ENCODE measurements around the gene ELAVL2. TPM values are rescaled to one million over a fixed set of nuclear protein-coding genes. Genes with fewer than 3 reads are reported as not detected.

Gene ELAVL2
- polyA plus RNA-seq, 2 of the 4 experiments (the other 2 are of a cell fraction): 0.03 to 0.13 TPM

DNA sequence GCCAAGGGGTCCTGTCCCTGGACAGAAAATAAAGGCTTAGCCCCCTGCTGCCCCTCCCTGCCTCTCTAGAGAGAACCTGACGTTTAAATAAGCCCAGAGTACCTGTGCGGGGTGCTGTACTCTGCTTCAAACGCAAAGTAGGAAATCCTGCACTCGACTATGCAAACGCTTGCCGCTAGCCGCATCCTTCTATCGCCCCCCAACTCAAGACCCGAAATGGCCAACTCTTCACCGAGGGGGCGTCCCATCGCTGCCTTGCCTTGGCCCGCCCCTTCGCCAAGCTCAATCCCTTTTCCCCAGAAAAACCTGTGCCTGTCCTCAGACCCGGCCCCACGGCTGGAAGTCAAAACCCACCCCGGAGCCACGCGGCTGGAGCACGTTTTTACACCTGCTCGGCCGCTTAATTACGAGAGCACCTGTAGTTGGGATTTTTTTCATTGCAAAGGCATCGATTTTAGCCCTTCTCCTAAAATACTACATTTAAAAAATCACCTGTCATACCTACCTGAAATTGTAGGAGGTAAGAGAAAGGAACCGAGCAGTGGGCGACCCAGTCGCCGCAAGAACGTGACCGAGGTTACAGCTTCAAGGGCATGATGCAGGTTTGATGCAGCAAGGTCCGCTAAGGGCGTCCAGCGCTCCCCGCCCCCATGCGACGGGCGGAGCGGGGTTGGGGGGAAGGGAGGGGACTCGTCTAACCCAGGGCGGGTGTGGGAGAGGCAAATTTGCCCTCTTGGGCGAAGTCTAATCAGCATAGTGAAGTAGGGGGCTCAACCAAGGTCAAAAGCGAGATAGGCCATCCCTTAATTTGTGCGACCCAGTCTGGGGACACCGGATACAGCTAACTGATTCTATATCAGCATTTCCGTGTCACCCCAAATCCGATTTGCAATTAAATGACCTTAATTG, 3.5 kb downstream of the ELAVL2 start:
- Histone ChIP-seq H3K9me3 (peaks cover 17% of the 10 kb centered on the region; the same call in 1 of the 3 replicates), H3K4me1 (no peaks in the 10 kb centered on the region), H3K27ac (no peak overlapping the region), H3K4me3 (peak overlapping the region; percentile 48), H3K4me2 (peak overlapping the region; percentile 89)
- no peak for ATAC-seq
- WGBS (ENCODE audit: missing lambda C conversion rate): 58% methylated on average over 39 of the region's 46 CpGs
- FAIRE-seq: no peak
- TF ChIP-seq RARB (CRISPR knock-in tag; IDR thresholded peaks at IDR 0.05) (no peak), HOXA7 (CRISPR knock-in tag; IDR thresholded peaks at IDR 0.05) (no peak), KDM1A (IDR thresholded peaks at IDR 0.05; ENCODE audit: low read depth) (no peak), CBX2 (IDR thresholded peaks at IDR 0.05; ENCODE audit: borderline replicate concordance, low read depth) (no peak)
- TF ChIP-seq, protein P1, sequence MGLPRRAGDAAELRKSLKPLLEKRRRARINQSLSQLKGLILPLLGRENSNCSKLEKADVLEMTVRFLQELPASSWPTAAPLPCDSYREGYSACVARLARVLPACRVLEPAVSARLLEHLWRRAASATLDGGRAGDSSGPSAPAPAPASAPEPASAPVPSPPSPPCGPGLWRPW (IDR thresholded peaks at IDR 0.05): no peak
- ChIA-PET CTCF (no interaction called here), POLR2A (no interaction called here)
- DNase-seq (ENCODE audit: low read depth in 1 of 2, low spot score in 1 of 2): no peak

DNA sequence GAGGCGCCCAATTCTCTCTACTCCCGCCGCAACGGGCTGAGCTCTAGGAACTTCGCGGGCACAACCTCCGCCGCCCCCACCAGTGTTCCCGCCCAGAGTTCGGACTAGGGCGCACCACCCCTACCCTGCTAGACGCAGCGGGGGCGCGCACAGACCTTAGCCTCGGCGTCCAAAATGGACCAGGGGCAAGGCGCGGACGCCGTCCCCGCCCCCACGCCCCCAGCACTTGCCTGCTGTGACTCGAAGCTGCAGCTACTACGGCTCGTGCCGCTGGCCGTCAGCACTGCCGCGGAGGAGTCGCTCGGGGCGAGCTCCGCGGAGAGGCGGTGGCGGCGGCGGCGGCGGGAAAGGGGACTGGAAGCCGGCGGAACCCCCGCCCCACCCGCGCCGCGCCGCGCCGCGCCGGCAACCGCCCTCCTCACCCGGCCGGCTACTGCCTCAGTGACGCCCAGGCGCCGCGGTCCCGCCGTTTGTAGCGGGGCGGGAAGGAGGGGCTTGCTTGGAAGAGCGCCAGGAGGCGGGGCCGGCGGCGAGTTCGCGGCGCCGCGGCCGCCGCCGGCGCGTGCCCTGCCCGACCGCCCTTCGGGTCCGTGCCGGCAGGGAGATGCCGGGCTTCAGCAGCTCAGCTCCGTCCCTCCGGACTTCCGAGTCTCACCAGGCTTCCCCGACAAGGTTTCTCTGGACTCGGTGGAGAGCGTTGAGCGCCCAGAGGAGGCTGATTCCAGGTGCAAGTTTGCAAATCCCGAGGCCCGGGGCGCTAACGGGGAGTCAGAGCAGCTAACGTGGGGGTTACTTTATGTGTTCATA, 4.5 kb downstream of the ELAVL2 start:
- H3K4me3 ChIP-seq: peak overlapping the region; percentile 48
- H3K9me3 ChIP-seq: peaks cover 17% of the 10 kb centered on the region; the same call in 1 of the 3 replicates
- ChIA-PET POLR2A (no interaction called here), CTCF (no interaction called here)
- no peak for TF ChIP-seq SMC3 (IDR thresholded peaks at IDR 0.05)
- peak overlapping the region; percentile 89 for H3K4me2 ChIP-seq
- WGBS (ENCODE audit: missing lambda C conversion rate): 6% methylated on average over 19 of the region's 97 CpGs
- FAIRE-seq (no peak), DNase-seq (ENCODE audit: low read depth in 1 of 2, low spot score in 1 of 2) (no peak), ATAC-seq (no peak)
- peak overlapping the region in 1 of 2 experiments; percentile 42; a peak in 1 of 6 replicates for H3K27ac ChIP-seq
- H3K4me1 ChIP-seq: no peaks in the 10 kb centered on the region

DNA sequence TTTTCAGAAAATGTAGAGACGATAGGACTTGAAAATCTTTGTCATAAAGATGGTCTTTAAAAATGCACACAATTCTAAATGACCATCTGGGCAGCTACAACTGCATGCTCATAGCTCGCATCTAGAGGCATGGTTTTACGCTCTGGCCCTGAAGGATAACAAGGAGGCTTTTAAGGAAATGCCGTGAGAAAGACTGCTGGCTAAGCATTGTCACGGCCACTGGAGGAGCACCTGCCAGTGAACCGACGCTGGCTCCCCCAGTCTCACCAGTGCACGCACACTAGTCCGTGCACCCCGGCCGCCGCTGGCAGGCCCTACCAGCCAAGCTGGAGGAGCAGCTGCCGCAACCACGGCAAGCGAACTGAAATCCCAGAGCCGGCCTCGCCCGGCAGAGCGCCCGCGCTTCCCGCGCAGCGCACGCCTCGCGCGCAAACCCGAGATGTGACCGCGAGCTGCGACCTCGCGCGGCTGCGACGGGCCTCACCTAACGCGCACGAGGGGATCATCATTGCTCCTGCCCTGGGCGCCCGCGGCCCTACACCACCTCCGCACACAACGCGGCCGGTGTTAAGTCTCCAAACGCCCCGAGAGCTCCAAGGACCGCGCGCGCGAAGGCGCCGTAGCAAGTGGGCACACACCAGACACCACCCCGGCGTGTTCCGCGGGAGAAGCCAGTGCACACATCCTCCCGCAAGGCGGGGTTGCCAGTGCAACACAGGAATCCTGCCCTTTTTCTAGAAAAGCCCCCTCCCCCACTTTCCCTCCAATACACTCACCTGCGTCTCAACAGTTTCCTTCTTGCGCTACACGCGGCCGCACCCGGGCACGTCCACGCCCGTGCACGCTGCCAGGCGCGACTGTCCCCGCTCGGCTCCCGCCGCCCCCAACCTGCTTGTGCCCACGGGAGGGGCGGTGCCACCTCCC, 5.3 kb downstream of the ELAVL2 start:
- ATAC-seq: peak in 1 of 2 experiments; percentile 26; a peak in 3 of 6 replicates
- WGBS (ENCODE audit: missing lambda C conversion rate): 30% methylated on average over 27 of the region's 80 CpGs
- ChIA-PET POLR2A (no interaction called here), CTCF (no interaction called here)
- DNase-seq (ENCODE audit: low read depth in 1 of 2, low spot score in 1 of 2): no peak
- Histone ChIP-seq H3K27ac (no peak overlapping the region), H3K4me3 (peak overlapping the region; percentile 48; the same call in 2 of the 3 replicates), H3K4me1 (no peaks in the 10 kb centered on the region), H3K9me3 (peaks cover 17% of the 10 kb centered on the region; the same call in 1 of the 3 replicates), H3K4me2 (peak overlapping the region; percentile 89)
- TF ChIP-seq, protein P2, sequence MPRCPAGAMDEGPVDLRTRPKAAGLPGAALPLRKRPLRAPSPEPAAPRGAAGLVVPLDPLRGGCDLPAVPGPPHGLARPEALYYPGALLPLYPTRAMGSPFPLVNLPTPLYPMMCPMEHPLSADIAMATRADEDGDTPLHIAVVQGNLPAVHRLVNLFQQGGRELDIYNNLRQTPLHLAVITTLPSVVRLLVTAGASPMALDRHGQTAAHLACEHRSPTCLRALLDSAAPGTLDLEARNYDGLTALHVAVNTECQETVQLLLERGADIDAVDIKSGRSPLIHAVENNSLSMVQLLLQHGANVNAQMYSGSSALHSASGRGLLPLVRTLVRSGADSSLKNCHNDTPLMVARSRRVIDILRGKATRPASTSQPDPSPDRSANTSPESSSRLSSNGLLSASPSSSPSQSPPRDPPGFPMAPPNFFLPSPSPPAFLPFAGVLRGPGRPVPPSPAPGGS (IDR thresholded peaks at IDR 0.05): no peak
- no peak for TF ChIP-seq POLR2A (IDR thresholded peaks at IDR 0.05; ENCODE audit: low read length)
- TF ChIP-seq ZC3H11A (IDR thresholded peaks at IDR 0.05): no peak
- TF ChIP-seq EHF (CRISPR knock-in tag; IDR thresholded peaks at IDR 0.05): no peak
- TF ChIP-seq FOSB (CRISPR knock-in tag; IDR thresholded peaks at IDR 0.05): no peak
- TF ChIP-seq MAZ (IDR thresholded peaks at IDR 0.05; ENCODE audit: borderline replicate concordance, low read depth, low read length): no peak
- no peak for TF ChIP-seq JUN (IDR thresholded peaks at IDR 0.05)
- no peak for TF ChIP-seq HOXB13 (CRISPR knock-in tag; IDR thresholded peaks at IDR 0.05; ENCODE audit: low read depth)
- TF ChIP-seq, protein P3, sequence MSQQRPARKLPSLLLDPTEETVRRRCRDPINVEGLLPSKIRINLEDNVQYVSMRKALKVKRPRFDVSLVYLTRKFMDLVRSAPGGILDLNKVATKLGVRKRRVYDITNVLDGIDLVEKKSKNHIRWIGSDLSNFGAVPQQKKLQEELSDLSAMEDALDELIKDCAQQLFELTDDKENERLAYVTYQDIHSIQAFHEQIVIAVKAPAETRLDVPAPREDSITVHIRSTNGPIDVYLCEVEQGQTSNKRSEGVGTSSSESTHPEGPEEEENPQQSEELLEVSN (IDR thresholded peaks at IDR 0.05; ENCODE audit: borderline replicate concordance, low read depth): no peak
- no peak for TF ChIP-seq GATA3 (IDR thresholded peaks at IDR 0.05; ENCODE audit: borderline replicate concordance)
- TF ChIP-seq EP300 (IDR thresholded peaks at IDR 0.05): no peak
- TF ChIP-seq HOXB5 (CRISPR knock-in tag; IDR thresholded peaks at IDR 0.05): no peak
- no peak for TF ChIP-seq FOXS1 (CRISPR knock-in tag; IDR thresholded peaks at IDR 0.05)
- no peak for TF ChIP-seq JUNB (IDR thresholded peaks at IDR 0.05)
- TF ChIP-seq, protein P4, sequence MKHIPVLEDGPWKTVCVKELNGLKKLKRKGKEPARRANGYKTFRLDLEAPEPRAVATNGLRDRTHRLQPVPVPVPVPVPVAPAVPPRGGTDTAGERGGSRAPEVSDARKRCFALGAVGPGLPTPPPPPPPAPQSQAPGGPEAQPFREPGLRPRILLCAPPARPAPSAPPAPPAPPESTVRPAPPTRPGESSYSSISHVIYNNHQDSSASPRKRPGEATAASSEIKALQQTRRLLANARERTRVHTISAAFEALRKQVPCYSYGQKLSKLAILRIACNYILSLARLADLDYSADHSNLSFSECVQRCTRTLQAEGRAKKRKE (CRISPR knock-in tag; IDR thresholded peaks at IDR 0.05; ENCODE audit: low read depth): no peak
- TF ChIP-seq, protein P1 (IDR thresholded peaks at IDR 0.05): no peak
- no peak for TF ChIP-seq POLR2AphosphoS2 (conservative IDR thresholded peaks at IDR 0.05; ENCODE audit: low read length)
- TF ChIP-seq, protein P5, sequence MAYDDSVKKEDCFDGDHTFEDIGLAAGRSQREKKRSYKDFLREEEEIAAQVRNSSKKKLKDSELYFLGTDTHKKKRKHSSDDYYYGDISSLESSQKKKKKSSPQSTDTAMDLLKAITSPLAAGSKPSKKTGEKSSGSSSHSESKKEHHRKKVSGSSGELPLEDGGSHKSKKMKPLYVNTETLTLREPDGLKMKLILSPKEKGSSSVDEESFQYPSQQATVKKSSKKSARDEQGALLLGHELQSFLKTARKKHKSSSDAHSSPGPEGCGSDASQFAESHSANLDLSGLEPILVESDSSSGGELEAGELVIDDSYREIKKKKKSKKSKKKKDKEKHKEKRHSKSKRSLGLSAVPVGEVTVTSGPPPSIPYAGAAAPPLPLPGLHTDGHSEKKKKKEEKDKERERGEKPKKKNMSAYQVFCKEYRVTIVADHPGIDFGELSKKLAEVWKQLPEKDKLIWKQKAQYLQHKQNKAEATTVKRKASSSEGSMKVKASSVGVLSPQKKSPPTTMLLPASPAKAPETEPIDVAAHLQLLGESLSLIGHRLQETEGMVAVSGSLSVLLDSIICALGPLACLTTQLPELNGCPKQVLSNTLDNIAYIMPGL (CRISPR knock-in tag; IDR thresholded peaks at IDR 0.05; ENCODE audit: borderline replicate concordance): no peak
- no peak for FAIRE-seq
